ENCODE measurements around the gene TTC33.

Gene TTC33, protein sequence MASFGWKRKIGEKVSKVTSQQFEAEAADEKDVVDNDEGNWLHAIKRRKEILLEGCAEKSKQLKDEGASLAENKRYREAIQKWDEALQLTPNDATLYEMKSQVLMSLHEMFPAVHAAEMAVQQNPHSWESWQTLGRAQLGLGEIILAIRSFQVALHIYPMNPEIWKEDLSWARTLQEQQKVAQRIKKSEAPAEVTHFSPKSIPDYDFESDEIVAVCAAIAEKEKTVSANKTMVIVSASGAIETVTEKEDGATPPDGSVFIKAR

DNA sequence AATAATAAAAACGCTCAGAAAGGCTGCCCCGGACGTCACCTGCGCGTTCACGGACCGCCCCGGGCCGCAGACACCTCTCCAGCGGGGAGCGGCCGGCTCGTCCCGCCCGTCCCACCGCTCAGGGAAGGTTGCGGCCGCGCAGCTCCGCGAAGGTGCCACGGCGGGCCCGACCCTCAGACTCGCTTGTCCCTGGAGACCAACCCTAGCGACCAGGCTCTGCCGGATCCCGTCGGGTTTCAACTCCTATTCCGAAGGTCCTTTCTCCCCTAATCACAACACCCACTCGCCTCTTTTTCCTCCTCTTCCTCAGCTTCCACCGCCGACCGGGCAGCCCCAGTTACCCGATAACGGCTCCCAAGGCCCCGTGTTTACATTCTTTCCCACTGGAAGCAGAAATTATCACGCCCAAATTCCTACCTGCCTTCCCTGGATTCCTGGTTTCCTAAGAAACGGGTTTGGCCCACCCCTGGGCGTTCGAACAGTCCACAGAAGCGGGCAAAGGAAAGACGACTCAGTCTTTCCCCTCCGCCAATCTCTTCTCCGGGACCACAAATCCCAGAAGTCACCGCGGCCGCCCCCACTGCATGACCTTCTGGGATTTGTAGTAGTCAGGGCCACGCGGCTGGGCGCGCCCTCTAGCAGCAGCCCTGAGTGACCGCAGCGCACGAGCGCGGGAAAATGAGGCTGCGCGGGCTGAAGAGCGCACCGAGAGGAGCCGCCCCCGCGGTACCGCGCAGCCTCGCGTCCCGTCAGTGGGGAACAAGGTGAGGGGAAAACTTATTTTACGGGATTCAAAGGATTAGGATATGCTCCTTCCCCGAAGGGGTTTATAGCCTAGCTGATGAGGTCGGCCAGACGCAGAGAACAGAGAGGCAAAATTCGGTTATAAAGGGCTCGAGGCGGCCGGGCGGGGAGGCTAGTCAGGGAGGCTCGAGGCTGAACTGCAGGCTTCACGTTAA is at the start of gene TTC33:
Gene TTC33, minus strand, starts transcription at position 555 of the 959 bp plus-strand sequence. CDS start 8,943 bp downstream, outside the sequence.
- peak; percentile 92 for DNase-seq (ENCODE audit: low read depth)
- TF ChIP-seq, protein P1, sequence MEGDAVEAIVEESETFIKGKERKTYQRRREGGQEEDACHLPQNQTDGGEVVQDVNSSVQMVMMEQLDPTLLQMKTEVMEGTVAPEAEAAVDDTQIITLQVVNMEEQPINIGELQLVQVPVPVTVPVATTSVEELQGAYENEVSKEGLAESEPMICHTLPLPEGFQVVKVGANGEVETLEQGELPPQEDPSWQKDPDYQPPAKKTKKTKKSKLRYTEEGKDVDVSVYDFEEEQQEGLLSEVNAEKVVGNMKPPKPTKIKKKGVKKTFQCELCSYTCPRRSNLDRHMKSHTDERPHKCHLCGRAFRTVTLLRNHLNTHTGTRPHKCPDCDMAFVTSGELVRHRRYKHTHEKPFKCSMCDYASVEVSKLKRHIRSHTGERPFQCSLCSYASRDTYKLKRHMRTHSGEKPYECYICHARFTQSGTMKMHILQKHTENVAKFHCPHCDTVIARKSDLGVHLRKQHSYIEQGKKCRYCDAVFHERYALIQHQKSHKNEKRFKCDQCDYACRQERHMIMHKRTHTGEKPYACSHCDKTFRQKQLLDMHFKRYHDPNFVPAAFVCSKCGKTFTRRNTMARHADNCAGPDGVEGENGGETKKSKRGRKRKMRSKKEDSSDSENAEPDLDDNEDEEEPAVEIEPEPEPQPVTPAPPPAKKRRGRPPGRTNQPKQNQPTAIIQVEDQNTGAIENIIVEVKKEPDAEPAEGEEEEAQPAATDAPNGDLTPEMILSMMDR (conservative IDR thresholded peaks at IDR 0.05; ENCODE audit: low read length), result peak; percentile 55
- peak within 1 kb of the TSS; percentile 89 for H3K4me3 ChIP-seq (ENCODE audit: low read length)

DNA sequence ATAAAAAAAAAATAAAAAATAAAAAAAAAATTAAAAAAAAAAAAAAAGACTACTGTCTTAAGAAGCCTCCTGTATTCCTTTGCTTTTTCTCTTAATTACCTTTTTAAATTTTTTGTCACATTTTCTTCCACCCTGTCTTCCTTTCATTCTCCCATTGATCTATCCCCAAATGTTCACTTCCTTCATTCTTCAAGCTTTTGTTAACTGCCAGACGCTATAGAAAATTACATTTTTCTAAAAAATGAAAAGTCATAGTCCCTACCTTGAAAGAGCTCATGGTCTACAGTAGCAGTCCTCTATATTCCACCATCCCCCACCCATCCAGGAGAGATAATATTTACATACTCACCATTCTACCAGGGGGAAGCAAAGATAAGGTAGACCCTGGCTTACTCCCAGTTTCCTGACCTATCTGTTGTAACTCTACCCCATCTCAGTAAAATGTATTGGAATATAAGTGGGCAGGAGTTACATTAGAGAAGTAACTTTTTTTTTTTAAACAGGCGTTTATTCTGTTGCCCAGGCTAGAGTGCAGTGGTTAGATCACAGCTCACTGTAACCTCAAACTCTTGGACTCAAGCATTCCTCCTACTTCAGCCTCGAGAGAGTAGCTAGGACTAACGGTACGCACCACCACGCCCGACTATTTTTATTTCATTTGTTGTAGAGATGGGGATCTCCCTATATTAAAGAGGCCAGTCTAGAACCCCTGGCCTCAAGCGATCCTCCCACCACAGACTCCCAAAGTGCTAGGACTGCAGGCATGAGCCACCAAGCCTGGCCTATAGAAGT is 46.2 kb upstream of the TTC33 start:
- TF ChIP-seq, protein P1 (conservative IDR thresholded peaks at IDR 0.05; ENCODE audit: low read length), result no peak
- DNase-seq (ENCODE audit: low read depth), result no peak
- no peak overlapping the region for H3K4me3 ChIP-seq (ENCODE audit: low read length)

DNA sequence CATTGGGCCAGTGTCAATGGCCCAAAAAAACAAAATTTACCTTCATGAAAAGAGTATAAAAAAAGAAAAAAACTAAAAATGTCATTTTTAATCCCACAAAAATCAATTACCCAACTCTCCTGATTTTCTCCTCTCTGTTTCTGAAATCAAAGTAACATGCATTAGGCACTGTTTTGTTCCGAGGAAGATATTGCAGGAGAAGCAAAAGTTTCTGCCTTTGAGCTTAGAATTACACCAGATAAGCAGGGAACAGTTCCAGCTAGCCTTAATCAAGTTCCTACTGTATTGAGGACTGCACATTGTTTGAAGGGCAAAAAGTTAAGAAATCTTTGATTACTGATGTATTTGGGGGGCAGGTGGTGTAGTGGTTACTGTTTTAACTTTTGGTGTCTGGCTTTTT is 43.5 kb upstream of the TTC33 start:
- TF ChIP-seq, protein P1 (conservative IDR thresholded peaks at IDR 0.05; ENCODE audit: low read length), result no peak
- H3K4me3 ChIP-seq (ENCODE audit: low read length), result peak overlapping the region; percentile 97
- peak; percentile 8 for DNase-seq (ENCODE audit: low read depth)

DNA sequence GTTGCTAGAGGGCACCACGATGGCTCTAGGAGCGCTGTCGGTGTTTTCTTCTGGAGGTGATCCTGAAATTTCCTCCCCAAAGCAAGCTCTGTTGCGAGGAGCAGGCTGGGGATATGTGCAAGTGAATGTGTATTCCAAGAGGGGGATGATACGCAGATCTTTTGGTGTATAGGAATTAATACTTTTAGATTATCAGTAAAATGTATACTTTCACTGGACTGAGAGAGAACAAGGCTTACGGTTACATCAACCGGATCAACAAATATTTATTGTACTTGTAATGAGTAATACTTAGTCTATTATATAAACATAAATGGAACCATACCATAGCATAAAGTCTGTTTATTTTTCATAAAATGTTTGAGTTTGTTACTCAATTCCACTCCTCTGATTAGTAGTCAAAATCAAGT is 43.0 kb upstream of the TTC33 start:
- DNase-seq (ENCODE audit: low read depth), result no peak
- peak overlapping the region; percentile 97 for H3K4me3 ChIP-seq (ENCODE audit: low read length)
- TF ChIP-seq, protein P1 (conservative IDR thresholded peaks at IDR 0.05; ENCODE audit: low read length), result peak; percentile 22; the same call in 1 of the 2 replicates

DNA sequence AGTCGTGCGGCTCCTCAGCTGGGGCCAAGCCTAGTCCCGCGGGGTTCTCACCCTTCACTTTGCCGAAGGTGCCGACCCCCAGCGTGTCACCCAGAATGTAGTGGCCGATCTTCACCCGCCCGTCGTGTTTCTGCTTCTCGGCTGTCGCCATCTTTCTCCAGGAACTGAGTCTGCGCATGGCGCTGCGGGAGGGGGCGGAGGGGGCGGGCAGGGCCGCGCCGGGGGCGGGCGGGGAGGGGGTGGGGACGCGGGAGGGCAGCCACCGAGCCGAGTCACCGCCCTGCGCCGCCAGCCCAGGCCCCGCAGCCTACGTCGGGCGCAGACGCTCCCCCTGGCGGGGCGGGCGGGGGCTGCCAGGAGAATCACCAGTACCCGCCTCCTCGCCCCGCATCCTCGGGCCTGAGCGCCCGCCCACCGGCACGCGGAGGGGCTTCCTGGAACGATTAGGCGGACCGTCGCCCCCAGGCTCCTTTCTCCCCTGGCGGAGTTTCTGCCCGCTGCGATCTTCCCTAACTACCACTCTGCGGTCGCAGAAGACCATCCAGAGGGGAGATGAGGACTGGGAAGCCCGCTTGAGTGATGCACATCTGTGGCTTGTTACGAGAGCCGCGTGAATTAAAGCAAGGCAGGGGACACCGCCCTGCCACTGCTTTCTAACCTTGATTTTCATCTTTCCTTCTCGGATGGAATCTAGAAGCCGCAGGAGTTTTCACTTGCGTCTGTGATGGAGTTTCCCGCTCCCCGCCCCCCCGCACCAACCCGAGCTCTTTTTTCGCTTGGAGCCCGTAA is 42.4 kb upstream of the TTC33 start, which contains the start of gene PRKAA1:
Gene PRKAA1, minus strand, starts transcription at position 363 of the 789 bp plus-strand sequence. Its CDS starts 185 bp downstream, at position 178.
- H3K4me3 ChIP-seq (ENCODE audit: low read length), result peak within 1 kb of the TSS; percentile 97
- peak; percentile 85 for DNase-seq (ENCODE audit: low read depth)
- TF ChIP-seq, protein P1 (conservative IDR thresholded peaks at IDR 0.05; ENCODE audit: low read length), result peak; percentile 41

Data from AG10803 (cell line).